ENCODE data around the gene CRAT.

CRAT gene

DNA sequence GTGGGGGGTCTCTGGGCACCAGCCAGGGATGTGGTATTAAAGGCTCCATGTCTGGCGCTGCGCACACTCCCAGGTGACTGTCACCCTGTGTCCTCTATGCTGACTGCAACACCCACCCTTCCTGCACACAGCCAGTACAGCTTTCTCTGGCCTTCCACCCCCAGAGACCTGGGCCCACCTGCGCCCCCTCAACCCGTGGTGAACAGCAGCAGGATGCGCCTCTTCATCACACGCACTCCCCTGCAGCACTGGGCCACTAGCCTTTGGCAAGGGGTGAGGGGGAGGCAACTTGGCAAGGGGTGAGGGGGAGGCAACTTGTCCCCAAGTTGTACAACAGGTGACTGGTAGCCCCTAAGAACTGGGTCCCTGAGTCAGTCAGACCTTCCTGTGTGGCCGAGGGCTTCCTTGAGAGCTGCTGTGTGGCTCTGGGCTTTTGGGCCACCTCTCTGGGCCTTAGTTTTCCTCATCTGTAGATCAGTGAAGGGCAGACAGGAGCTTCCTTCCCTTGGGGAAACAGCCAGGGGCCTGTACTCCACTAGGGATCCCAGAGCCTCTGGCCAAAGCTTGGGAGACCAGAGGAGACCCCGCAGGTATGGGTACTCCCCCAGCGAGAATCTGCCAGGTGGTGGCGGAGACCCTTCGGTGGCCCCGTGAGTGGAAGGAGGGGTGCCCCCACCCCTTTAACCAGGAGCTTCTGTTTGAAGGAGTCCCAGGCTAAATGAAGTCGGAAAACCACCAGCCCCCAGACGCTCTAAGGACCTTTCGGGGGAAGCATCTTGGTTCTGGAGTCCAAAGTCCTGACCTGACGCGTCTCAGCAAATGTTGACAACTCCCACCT lies 4.5 kb downstream of the CRAT start:
- no peak overlapping the region for H3K4me3 ChIP-seq (ENCODE audit: control insufficient read depth, low read depth, low read length)
- TF ChIP-seq, protein P1, sequence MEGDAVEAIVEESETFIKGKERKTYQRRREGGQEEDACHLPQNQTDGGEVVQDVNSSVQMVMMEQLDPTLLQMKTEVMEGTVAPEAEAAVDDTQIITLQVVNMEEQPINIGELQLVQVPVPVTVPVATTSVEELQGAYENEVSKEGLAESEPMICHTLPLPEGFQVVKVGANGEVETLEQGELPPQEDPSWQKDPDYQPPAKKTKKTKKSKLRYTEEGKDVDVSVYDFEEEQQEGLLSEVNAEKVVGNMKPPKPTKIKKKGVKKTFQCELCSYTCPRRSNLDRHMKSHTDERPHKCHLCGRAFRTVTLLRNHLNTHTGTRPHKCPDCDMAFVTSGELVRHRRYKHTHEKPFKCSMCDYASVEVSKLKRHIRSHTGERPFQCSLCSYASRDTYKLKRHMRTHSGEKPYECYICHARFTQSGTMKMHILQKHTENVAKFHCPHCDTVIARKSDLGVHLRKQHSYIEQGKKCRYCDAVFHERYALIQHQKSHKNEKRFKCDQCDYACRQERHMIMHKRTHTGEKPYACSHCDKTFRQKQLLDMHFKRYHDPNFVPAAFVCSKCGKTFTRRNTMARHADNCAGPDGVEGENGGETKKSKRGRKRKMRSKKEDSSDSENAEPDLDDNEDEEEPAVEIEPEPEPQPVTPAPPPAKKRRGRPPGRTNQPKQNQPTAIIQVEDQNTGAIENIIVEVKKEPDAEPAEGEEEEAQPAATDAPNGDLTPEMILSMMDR (conservative IDR thresholded peaks at IDR 0.05; ENCODE audit: control insufficient read depth, insufficient read depth, low read depth, low read length), result no peak
- DNase-seq (ENCODE audit: low read depth), result no peak

DNA sequence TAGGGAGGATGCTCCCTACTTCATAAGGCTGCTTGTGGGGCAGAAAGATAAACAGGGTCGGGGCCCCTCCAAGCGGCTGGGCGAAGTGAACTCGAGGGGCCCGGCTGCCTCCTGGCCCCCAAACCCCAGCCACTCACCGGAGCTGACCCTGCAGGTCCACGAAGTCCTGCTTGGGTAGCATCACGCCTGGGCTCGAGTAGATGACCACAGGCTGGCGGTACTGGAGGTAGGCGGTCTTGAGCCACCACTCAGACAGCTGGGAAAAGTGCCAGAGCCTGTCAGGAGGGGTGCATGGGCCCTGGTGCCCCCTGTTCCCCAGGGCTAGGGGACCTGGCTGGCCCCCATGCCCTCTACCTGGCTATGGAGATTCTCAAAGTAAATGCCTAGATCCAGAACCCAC lies 6.5 kb downstream of the CRAT start:
- TF ChIP-seq, protein P1 (conservative IDR thresholded peaks at IDR 0.05; ENCODE audit: control insufficient read depth, insufficient read depth, low read depth, low read length), result no peak
- no peak for DNase-seq (ENCODE audit: low read depth)
- no peak overlapping the region for H3K4me3 ChIP-seq (ENCODE audit: control insufficient read depth, low read depth, low read length)

DNA sequence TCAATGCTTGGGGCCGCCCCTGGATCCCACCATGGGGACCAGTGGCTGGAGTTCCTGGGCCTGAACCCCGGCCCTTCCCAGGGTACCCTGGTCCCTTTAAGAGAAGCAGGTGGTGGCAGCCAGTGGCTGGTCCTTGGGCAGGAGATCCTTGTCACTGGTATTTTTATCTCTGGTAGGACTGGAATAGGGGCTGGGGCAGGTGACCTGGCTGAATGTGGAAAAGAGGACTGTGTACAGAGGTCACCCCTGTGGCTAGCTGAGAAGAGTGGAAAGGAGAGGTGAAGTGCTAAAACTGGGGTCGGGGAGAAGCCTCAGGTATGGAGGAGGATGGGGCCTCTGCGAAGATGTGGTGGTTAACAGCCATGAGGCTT lies 7.0 kb downstream of the CRAT start:
- H3K4me3 ChIP-seq (ENCODE audit: control insufficient read depth, low read depth, low read length), result no peak overlapping the region
- TF ChIP-seq, protein P1 (conservative IDR thresholded peaks at IDR 0.05; ENCODE audit: control insufficient read depth, insufficient read depth, low read depth, low read length), result no peak
- no peak for DNase-seq (ENCODE audit: low read depth)

DNA sequence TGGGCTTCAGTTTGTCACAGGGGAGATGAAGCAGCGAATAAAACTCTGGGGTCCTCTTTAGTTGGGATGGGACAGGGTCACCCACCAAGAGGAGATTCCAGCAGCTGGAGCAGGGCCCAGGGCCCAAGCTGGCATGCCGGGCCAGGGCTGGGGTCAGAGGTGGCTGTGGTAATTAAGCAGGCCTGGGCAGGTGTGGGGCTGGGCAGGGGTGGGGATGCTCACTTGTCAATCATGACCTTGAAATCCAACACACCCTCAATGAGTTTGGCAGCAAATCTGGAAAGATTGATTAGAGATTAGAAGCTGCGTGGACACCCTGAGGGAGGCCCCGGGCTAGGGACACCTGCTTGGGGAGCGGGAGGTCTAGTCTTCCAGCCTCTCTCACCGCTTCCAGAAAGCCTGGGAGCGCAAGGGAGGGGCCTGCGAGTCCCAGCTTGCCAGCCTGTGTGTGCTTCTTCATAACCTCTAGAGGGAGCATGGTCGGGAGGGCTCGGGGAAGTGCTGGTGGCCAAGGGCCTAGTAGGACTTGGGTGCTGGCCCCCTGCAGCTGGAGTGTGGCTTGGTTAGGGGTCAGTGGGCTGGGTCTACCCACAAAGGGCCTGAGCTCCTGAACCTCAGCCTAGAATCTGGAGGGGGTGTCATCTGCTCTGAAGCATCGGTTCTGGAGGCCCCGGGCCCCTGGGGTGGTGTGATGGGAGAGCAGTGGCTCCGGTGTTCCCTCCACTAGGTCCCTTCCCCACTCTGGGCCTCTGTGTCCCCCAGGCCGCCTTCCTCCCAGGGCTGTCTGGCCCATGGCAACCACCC lies 7.6 kb downstream of the CRAT start:
- DNase-seq (ENCODE audit: low read depth), result peak; percentile 47
- TF ChIP-seq, protein P1 (conservative IDR thresholded peaks at IDR 0.05; ENCODE audit: control insufficient read depth, insufficient read depth, low read depth, low read length), result peak; percentile 55
- no peak overlapping the region for H3K4me3 ChIP-seq (ENCODE audit: control insufficient read depth, low read depth, low read length)

DNA sequence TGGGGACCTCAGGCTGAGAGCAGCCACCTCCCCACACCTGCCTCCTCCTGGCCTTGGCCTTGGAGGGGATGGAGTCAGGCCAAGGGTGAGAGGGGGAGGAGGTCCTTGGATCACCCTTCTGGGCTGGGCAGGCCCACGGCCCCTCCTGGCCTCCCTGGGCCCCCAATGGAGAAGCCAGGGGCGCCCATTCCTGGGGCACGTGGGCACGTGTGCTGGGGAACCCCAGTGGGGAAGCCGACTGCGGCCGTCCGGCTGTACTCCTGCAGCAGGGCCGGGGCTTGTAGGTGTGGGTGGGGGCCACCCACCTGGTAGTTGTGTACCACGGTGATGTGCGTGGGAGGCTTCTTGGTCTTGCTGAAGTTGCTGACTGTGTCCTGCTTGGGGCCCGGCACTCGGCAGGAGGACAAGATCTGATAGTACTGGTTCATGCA lies 8.5 kb downstream of the CRAT start:
- TF ChIP-seq, protein P1 (conservative IDR thresholded peaks at IDR 0.05; ENCODE audit: control insufficient read depth, insufficient read depth, low read depth, low read length), result no peak
- DNase-seq (ENCODE audit: low read depth), result no peak
- H3K4me3 ChIP-seq (ENCODE audit: control insufficient read depth, low read depth, low read length), result no peak overlapping the region

DNA sequence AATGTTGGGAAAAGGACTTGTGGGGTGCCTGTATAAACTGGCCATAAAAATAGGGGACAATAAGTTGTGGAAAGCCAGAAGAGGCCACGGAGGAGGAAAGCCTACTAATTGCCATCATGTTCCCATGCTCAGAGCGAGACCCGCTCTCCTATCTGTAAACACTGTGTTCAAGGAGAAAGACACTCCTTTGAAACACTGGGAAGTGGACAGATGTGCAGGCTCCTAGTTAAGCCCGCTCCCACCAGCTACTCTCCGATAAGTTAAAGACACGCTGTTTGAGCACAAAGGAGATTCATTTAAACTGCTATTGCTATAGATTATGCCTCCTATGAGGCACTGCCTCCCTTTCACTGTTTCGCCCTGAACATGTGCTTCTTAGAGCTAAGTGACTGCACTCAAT lies 9.3 kb downstream of the CRAT start:
- no peak overlapping the region for H3K4me3 ChIP-seq (ENCODE audit: control insufficient read depth, low read depth, low read length)
- TF ChIP-seq, protein P1 (conservative IDR thresholded peaks at IDR 0.05; ENCODE audit: control insufficient read depth, insufficient read depth, low read depth, low read length), result no peak
- DNase-seq (ENCODE audit: low read depth), result no peak
